Vagina (tissue), 2 donors: Measurements from ENCODE around the gene ARID4B.

Source experiments
- POLR2A ChIP-seq, 2 donors: fragments of 450-650 bp; IDR thresholded peaks; one replicate each; pipeline ENCODE4 v1.6.1; 2017; ENCODE audit warnings: antibody characterized with exemption in 2 of 2, mild to moderate bottlenecking in 2 of 2, moderate library complexity in 2 of 2
- TF ChIP-seq, protein P1 (sequence below), 3 experiments: fragments of 450-650 bp in 2 of 3; fragments of 200-600 bp in 1 of 3; sonication (generic) in 1 of 3; IDR thresholded peaks; one replicate each; pipeline ENCODE4 v1.5.1; 2017 to 2019; ENCODE audit warnings: antibody characterized with exemption in 3 of 3, mild to moderate bottlenecking in 2 of 3, moderate library complexity in 2 of 3

DNA sequence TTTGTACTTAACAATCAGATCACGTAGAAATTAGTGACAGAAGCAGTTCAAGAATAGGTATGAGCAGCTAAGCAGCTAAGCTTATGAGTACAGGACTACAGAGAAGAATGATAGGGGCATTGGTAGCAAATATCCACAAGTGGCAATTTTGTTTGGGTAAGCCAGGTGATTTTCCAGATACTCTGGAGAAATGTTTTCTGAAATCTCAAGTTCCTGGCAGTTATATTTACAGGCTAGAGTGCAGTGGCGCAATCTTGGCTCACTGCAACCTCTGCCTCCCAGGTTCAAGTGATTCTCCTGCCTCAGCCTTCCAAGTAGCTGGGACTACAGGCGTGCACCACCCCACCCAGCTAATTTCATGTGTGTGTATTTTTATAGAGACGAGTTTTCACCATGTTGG is 55.1 kb downstream of the ARID4B start:
- TF ChIP-seq, protein P1, sequence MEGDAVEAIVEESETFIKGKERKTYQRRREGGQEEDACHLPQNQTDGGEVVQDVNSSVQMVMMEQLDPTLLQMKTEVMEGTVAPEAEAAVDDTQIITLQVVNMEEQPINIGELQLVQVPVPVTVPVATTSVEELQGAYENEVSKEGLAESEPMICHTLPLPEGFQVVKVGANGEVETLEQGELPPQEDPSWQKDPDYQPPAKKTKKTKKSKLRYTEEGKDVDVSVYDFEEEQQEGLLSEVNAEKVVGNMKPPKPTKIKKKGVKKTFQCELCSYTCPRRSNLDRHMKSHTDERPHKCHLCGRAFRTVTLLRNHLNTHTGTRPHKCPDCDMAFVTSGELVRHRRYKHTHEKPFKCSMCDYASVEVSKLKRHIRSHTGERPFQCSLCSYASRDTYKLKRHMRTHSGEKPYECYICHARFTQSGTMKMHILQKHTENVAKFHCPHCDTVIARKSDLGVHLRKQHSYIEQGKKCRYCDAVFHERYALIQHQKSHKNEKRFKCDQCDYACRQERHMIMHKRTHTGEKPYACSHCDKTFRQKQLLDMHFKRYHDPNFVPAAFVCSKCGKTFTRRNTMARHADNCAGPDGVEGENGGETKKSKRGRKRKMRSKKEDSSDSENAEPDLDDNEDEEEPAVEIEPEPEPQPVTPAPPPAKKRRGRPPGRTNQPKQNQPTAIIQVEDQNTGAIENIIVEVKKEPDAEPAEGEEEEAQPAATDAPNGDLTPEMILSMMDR (IDR thresholded peaks at IDR 0.05): no peak
- no peak for TF ChIP-seq POLR2A (IDR thresholded peaks at IDR 0.05)
